ENCODE results near the gene CCNL2. TPM values are rescaled to one million over a fixed set of nuclear protein-coding genes. Genes with fewer than 3 reads are reported as not detected.

Gene CCNL2
- total and polyA plus RNA-seq, 2 of the 13 experiments (the other 11 are each of a cell fraction or from before 2014, with no cell fraction given): 105 to 340 TPM

- TF ChIP-seq GZF1 (CRISPR knock-in tag; IDR thresholded peaks at IDR 0.05): no peak
- no peak for TF ChIP-seq IRX3 (CRISPR knock-in tag; IDR thresholded peaks at IDR 0.05; ENCODE audit: borderline replicate concordance, low read depth)
- TF ChIP-seq TBL1XR1 (IDR thresholded peaks at IDR 0.05; ENCODE audit: borderline replicate concordance, low read length, partially characterized antibody): no peak
- no peak for TF ChIP-seq DNMT3B (CRISPR knock-in tag; conservative IDR thresholded peaks at IDR 0.05)
- TF ChIP-seq, protein P1, sequence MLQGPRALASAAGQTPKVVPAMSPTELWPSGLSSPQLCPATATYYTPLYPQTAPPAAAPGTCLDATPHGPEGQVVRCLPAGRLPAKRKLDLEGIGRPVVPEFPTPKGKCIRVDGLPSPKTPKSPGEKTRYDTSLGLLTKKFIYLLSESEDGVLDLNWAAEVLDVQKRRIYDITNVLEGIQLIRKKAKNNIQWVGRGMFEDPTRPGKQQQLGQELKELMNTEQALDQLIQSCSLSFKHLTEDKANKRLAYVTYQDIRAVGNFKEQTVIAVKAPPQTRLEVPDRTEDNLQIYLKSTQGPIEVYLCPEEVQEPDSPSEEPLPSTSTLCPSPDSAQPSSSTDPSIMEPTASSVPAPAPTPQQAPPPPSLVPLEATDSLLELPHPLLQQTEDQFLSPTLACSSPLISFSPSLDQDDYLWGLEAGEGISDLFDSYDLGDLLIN (CRISPR knock-in tag; IDR thresholded peaks at IDR 0.05; ENCODE audit: borderline replicate concordance): no peak
- TF ChIP-seq MIER3 (CRISPR knock-in tag; IDR thresholded peaks at IDR 0.05; ENCODE audit: borderline replicate concordance): no peak
- TF ChIP-seq CHD4 (IDR thresholded peaks at IDR 0.05; ENCODE audit: borderline replicate concordance, low read length): no peak
- TF ChIP-seq MXD3 (CRISPR knock-in tag; IDR thresholded peaks at IDR 0.05): 0 out of 2 replicates have a peak, but pooled peaks have one; percentile 59
- TF ChIP-seq ZNF746 (CRISPR knock-in tag; IDR thresholded peaks at IDR 0.05): peak; percentile 48; the same call in 1 of the 2 replicates
- TF ChIP-seq ZNF468 (CRISPR knock-in tag; IDR thresholded peaks at IDR 0.05): no peak
- no peak for TF ChIP-seq CEBPG (CRISPR knock-in tag; IDR thresholded peaks at IDR 0.05)
- TF ChIP-seq ZNF207 (IDR thresholded peaks at IDR 0.05; ENCODE audit: borderline replicate concordance): no peak
- TF ChIP-seq, protein P2, sequence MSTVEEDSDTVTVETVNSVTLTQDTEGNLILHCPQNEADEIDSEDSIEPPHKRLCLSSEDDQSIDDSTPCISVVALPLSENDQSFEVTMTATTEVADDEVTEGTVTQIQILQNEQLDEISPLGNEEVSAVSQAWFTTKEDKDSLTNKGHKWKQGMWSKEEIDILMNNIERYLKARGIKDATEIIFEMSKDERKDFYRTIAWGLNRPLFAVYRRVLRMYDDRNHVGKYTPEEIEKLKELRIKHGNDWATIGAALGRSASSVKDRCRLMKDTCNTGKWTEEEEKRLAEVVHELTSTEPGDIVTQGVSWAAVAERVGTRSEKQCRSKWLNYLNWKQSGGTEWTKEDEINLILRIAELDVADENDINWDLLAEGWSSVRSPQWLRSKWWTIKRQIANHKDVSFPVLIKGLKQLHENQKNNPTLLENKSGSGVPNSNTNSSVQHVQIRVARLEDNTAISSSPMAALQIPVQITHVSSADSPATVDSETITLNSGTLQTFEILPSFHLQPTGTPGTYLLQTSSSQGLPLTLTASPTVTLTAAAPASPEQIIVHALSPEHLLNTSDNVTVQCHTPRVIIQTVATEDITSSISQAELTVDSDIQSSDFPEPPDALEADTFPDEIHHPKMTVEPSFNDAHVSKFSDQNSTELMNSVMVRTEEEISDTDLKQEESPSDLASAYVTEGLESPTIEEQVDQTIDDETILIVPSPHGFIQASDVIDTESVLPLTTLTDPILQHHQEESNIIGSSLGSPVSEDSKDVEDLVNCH (CRISPR knock-in tag; IDR thresholded peaks at IDR 0.05): no peak
- no peak for TF ChIP-seq ZMYM4 (CRISPR knock-in tag; IDR thresholded peaks at IDR 0.05)
- no peak for TF ChIP-seq ZBTB3 (CRISPR knock-in tag; IDR thresholded peaks at IDR 0.05; ENCODE audit: borderline replicate concordance, low read depth)
- no peak for TF ChIP-seq ZFP36L2 (CRISPR knock-in tag; IDR thresholded peaks at IDR 0.05)
- no peak for TF ChIP-seq HOXA5 (CRISPR knock-in tag; IDR thresholded peaks at IDR 0.05)
- TF ChIP-seq ZBTB21 (CRISPR knock-in tag; IDR thresholded peaks at IDR 0.05): no peak
- TF ChIP-seq ZBTB7A (CRISPR knock-in tag; IDR thresholded peaks at IDR 0.05): no peak
- no peak for TF ChIP-seq LCORL (IDR thresholded peaks at IDR 0.05)
- peak; percentile 89 for TF ChIP-seq LCORL (CRISPR knock-in tag; IDR thresholded peaks at IDR 0.05)
- no peak for TF ChIP-seq ZBTB1 (CRISPR knock-in tag; IDR thresholded peaks at IDR 0.05; ENCODE audit: borderline replicate concordance)
- TF ChIP-seq TSC22D2 (CRISPR knock-in tag; IDR thresholded peaks at IDR 0.05; ENCODE audit: borderline replicate concordance): no peak
- TF ChIP-seq RBM39 (IDR thresholded peaks at IDR 0.05; ENCODE audit: low read depth, low read length, poor library complexity, severe bottlenecking): no peak
- 0 out of 2 replicates have a peak, but pooled peaks have one; percentile 35 for TF ChIP-seq HDAC2 (CRISPR knock-in tag; IDR thresholded peaks at IDR 0.05)
- 0 out of 2 replicates have a peak, but pooled peaks have one; percentile 58 for TF ChIP-seq SAFB2 (CRISPR knock-in tag; IDR thresholded peaks at IDR 0.05; ENCODE audit: borderline replicate concordance, low read depth)
- no peak for TF ChIP-seq PLRG1 (conservative IDR thresholded peaks at IDR 0.05)
- no peak for TF ChIP-seq CREB1 (IDR thresholded peaks at IDR 0.05)
- no peak for TF ChIP-seq CREB1 (CRISPR knock-in tag; IDR thresholded peaks at IDR 0.05)
- TF ChIP-seq SSRP1 (CRISPR knock-in tag; IDR thresholded peaks at IDR 0.05): no peak
- TF ChIP-seq ZNF460 (CRISPR knock-in tag; IDR thresholded peaks at IDR 0.05; ENCODE audit: borderline replicate concordance): no peak
Observed at GRCh38 chr1:1425753-1426495, 26.8 kb upstream of the CCNL2 start (continued).
